ENCODE results near the gene SMIM26.

DNA sequence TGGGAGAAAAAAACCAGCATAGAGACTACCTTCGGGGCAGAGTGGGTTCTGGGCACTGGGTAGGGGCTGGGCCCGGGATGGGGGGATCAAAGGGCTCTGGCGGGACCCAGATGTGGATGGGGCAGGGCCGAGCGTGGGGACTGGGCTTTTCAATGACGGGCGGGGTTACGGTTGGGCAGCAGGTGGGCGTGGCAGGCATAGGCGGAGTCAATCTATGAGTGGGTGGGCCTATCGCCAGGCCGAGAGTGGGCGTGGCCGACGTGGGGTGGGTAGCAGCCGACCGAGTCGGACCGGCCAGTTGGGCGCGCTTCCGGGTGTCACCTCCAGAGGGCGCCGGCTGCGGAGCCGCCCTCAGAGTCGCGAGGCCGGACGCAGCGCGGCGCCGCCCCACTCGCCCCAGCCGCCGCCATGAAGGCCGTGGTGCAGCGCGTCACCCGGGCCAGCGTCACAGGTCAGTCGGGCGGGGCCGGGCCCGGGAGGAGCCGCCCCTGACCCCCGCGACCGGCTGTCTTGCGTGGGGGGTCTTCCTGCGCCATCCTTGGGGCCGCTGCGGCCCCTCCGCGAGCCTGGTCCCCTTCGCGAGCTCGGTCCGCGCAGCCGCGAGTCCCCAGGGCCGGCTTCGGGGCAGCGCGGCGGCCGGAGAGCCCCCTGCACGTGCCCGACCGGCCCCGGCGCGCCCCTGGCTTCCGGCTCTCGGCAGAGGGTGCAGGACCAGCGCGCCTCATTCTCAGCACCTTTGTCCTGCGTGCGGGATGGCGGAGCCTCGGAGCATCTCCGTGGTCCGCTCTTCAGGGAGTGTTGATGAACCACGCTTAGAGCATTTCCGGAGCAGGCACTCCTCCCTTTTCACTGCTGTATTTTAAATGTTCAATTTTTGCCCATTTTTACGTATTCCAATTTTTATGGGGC, 20.7 kb downstream of the SMIM26 start, which contains the start of gene DTD1:
- TF ChIP-seq, protein P1, sequence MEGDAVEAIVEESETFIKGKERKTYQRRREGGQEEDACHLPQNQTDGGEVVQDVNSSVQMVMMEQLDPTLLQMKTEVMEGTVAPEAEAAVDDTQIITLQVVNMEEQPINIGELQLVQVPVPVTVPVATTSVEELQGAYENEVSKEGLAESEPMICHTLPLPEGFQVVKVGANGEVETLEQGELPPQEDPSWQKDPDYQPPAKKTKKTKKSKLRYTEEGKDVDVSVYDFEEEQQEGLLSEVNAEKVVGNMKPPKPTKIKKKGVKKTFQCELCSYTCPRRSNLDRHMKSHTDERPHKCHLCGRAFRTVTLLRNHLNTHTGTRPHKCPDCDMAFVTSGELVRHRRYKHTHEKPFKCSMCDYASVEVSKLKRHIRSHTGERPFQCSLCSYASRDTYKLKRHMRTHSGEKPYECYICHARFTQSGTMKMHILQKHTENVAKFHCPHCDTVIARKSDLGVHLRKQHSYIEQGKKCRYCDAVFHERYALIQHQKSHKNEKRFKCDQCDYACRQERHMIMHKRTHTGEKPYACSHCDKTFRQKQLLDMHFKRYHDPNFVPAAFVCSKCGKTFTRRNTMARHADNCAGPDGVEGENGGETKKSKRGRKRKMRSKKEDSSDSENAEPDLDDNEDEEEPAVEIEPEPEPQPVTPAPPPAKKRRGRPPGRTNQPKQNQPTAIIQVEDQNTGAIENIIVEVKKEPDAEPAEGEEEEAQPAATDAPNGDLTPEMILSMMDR (IDR thresholded peaks at IDR 0.05; ENCODE audit: low read depth, low read length, poor library complexity, severe bottlenecking) = peak; percentile 85
- no peak for TF ChIP-seq EZH2phosphoT487 (IDR thresholded peaks at IDR 0.05; ENCODE audit: borderline replicate concordance, low read length)

Data from DOHH2 (cell line).